Adipocyte (in vitro differentiated cells): ENCODE data around the gene AGBL4.

ENCODE experiments used
- DNase-seq: peaks from one replicate; pipeline ENCODE4 v3.0.0-alpha.2; 2015; ENCODE audit warnings: low read depth
- H3K27me3 ChIP-seq: replicated peaks from 2 replicates; pipeline ENCODE4 v1.7.0; 2013; ENCODE audit warnings: mild to moderate bottlenecking, low read length, moderate library complexity; ENCODE audit not compliant: control insufficient read depth, insufficient read depth
- H3K36me3 ChIP-seq: 2 replicates; pipeline ENCODE4 v1.7.0; 2013; ENCODE audit warnings: low read length, mild to moderate bottlenecking, moderate library complexity; ENCODE audit not compliant: control insufficient read depth, insufficient read depth, severe bottlenecking
- H3K4me1 ChIP-seq: 2 replicates; pipeline ENCODE4 v1.7.0; 2013; ENCODE audit warnings: mild to moderate bottlenecking, low read length, moderate library complexity; ENCODE audit not compliant: control insufficient read depth, insufficient read depth
- H3K4me3 ChIP-seq: 2 replicates; pipeline ENCODE4 v1.7.0; 2013; ENCODE audit warnings: mild to moderate bottlenecking, low read length, moderate library complexity
- H3K9ac ChIP-seq: 2 replicates; pipeline ENCODE4 v1.7.0; 2013; ENCODE audit warnings: mild to moderate bottlenecking, low read length, moderate library complexity
- H3K9me3 ChIP-seq: 2 replicates; pipeline ENCODE4 v1.7.0; 2013; ENCODE audit warnings: mild to moderate bottlenecking, low read length, moderate library complexity; ENCODE audit not compliant: control insufficient read depth

AGBL4 gene

DNA sequence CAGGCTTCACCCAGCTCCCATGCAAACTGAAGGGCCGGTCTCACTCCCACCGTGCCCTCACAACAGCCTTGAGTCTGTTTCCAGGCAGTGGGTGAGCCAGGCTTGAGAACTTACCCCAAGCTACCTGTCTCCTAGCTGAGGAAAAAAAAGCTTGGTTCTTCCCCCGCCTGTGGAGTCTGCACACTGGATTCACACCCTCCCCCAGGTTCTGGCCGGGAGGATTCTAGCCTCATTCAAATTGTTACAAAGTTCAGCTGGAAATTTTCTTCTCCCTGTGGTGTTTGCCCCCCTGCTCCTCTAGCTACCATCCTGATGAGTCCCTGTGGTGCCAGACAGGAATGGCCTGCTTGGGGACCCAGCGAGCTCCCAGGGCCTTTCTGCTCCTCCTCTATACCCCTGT lies 471.7 kb downstream of the AGBL4 start:
- Histone ChIP-seq H3K4me3 (no peak overlapping the region), H3K9ac (no peak overlapping the region), H3K36me3 (no peaks in the 10 kb centered on the region), H3K4me1 (no peaks in the 10 kb centered on the region), H3K27me3 (no peaks in the 10 kb centered on the region), H3K9me3 (no peaks in the 10 kb centered on the region)
- DNase-seq: no peak

DNA sequence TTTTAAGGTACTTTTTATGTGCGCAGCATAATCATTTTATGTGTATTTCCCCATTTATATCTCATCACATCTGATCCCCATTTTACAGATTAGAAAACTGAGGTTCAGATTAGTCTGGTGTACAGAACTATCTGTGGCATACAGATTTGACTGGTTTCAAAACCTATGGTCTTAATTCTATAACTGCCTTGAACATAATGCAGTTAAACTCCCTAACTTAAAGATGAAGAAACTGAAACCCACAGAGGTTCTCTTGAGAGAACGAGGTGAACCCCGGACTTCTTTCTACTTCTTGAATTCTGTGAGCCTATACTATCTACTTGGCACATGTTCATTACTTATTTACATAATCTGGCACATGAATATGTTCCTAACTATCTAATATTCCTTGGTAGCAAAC lies 479.1 kb downstream of the AGBL4 start:
- no peak for DNase-seq
- no peak overlapping the region for H3K9ac ChIP-seq
- H3K36me3 ChIP-seq: no peaks in the 10 kb centered on the region
- no peaks in the 10 kb centered on the region for H3K4me1 ChIP-seq
- peaks cover 6% of the 10 kb centered on the region for H3K9me3 ChIP-seq
- no peak overlapping the region for H3K4me3 ChIP-seq
- no peaks in the 10 kb centered on the region for H3K27me3 ChIP-seq

DNA sequence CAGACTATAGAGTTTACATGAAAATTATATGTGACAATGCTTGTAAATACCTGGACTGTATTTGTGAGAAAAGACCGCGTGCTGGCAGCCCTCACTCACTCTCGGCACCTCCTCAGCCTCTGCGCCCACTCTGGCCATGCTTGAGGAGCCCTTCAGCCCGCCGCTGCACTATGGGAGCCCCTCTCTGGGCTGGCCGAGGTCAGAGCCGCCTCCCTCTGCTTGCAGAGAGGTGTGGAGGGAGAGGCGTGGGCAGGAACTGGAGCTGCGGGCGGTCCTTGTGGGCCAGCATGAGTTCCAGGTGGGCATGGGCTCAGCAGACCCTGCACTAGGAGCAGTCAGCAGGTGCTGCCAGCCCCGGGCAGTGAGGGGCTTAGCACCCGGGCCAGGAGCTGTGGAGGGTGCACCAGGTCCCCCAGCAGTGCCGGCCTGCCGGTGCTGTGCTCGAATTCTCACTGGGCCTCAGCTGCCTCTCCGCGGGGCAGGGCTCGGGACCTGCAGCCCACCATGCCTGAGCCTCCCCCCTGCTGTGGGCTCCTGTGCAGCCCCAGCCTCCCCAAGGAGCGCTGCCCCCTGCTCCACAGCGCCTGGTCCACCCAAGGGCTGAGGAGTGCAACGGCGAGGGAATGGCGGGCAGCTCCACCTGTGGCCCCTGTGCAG lies 482.5 kb downstream of the AGBL4 start:
- H3K9ac ChIP-seq: no peak overlapping the region
- H3K36me3 ChIP-seq: no peaks in the 10 kb centered on the region
- H3K4me1 ChIP-seq: no peaks in the 10 kb centered on the region
- no peaks in the 10 kb centered on the region for H3K27me3 ChIP-seq
- peaks cover 6% of the 10 kb centered on the region for H3K9me3 ChIP-seq
- no peak for DNase-seq
- H3K4me3 ChIP-seq: no peak overlapping the region

DNA sequence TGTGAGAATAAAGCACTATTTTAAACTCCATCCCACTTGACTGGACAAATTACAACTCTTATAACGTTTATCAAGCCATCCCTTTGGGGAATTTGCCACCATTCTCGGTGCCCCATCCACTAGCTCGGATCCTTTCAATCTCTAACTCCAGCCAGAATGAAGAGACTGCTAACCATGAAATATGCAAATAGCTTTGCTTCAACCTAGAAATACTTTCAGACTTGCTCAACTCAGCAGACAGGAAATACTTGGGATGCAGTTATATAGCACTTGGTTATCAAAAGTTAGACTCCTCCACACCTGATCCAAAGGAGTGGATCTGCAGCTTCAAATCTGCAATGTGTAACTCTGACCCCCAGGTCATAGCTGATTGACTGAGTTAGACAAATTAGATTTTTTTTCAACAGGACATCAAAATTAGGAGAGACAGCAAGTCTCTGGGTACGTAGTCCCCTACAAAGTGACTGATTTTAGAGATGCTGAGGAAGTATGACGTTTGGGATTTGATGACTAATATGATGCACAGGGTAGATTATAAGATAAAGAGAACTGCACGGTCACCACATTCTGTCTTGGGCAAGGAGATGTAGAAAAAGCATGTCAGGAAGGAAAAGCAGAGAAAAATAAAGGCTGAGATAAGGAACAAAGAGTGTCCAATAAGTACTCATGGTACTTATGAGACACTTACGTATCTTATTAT lies 496.0 kb downstream of the AGBL4 start:
- Histone ChIP-seq H3K4me1 (no peaks in the 10 kb centered on the region), H3K36me3 (no peaks in the 10 kb centered on the region), H3K27me3 (no peaks in the 10 kb centered on the region), H3K9ac (no peak overlapping the region), H3K4me3 (no peak overlapping the region), H3K9me3 (no peaks in the 10 kb centered on the region)
- no peak for DNase-seq

DNA sequence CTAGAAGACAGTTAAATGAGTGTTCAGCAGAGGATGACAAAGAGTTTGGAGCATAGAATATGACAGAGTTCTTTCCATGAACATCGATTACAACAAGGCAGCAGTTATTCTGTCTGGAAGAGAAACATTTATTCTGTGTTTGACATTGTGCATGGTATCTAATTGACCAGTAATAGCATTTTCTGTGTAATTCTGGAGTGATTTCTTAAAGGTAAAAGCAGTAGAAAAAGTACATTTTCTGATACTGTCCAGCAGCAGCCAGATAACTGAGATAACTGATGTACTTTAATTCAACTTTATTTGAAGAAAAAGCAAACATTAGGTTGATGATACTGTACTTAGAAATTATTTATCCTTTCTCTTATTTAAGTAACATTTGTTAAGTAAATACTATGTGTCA lies 497.1 kb downstream of the AGBL4 start:
- Histone ChIP-seq H3K4me3 (no peak overlapping the region), H3K9ac (no peak overlapping the region), H3K36me3 (no peaks in the 10 kb centered on the region), H3K4me1 (no peaks in the 10 kb centered on the region), H3K9me3 (no peaks in the 10 kb centered on the region), H3K27me3 (no peaks in the 10 kb centered on the region)
- no peak for DNase-seq

DNA sequence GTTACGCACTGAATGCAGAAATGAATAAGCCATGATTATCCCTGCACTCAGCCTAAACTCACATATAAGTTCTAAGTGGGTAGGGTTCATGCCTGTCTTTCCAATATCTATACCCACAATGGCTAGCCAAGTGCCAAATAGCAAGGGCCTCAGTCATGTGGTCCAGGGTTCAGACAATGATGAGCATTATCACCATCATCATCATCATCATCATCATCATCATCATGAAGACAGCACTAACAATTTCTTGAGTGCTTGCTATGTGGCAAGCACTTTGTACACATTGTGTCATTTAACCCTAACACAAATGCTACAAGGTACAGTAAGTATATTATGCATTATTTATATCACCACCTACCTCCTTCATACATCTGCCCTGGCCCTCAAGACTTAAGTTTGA lies 500.0 kb downstream of the AGBL4 start:
- Histone ChIP-seq H3K36me3 (no peaks in the 10 kb centered on the region), H3K9me3 (no peaks in the 10 kb centered on the region), H3K9ac (no peak overlapping the region), H3K27me3 (no peaks in the 10 kb centered on the region), H3K4me3 (no peak overlapping the region), H3K4me1 (no peaks in the 10 kb centered on the region)
- no peak for DNase-seq

DNA sequence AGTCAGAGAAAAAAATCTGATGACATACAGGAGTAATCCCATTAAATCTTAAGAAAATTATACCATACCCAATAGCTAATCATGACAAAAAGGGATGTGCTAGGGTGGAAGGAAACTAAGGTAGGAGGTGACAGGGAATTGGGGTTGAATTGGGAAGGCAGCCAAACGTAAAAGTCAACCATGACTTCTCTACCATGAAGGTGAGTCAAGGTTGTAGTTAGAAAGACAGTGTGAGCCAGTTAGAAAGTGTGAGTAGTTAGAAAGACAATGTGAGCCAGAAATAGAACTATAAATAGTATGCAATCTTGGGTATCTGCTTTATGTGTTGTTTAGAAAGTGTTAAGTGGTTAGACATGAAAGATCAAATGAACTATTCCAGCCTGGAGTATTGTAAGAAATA lies 556.8 kb downstream of the AGBL4 start:
- H3K9me3 ChIP-seq: peaks cover 4% of the 10 kb centered on the region
- no peak overlapping the region for H3K9ac ChIP-seq

DNA sequence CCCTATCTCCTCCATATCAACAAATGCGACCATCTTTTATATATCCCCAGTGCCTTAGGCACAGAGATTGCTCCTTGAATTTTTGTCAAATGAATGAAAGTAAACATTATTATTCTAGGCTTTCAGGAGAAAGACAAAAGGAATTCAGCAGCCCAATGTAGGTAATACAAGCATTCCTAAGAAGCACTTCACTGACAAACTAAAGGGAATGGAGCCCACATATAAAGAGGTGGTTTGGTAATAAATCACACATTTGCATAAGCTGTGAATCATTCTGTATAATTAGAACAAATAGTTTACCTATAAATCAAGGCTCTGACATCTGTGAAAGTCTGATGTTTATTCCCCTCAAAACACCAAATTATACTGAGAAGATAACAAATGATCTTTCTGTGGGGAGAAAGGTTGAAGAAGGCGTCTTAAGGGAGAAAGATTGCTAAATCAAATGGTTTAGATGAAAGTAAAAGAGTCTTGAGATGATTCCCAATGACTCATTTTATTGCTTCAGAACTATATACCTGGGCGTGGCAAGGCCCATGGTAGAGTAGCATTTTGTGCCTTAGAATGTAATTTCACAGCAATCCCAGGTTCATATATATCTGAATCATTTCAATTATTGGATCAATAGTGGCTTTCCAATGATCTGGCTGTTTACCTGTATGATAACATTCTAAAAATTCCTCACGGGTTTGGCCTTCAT lies 558.1 kb downstream of the AGBL4 start:
- Histone ChIP-seq H3K4me1 (no peaks in the 10 kb centered on the region), H3K4me3 (no peak overlapping the region)

More for the DNA sequence above, 556.8 kb downstream of the AGBL4 start:
- no peaks in the 10 kb centered on the region for H3K4me1 ChIP-seq
- H3K27me3 ChIP-seq: no peaks in the 10 kb centered on the region
- no peak for DNase-seq
- H3K4me3 ChIP-seq: no peak overlapping the region
- H3K36me3 ChIP-seq: no peaks in the 10 kb centered on the region

DNA sequence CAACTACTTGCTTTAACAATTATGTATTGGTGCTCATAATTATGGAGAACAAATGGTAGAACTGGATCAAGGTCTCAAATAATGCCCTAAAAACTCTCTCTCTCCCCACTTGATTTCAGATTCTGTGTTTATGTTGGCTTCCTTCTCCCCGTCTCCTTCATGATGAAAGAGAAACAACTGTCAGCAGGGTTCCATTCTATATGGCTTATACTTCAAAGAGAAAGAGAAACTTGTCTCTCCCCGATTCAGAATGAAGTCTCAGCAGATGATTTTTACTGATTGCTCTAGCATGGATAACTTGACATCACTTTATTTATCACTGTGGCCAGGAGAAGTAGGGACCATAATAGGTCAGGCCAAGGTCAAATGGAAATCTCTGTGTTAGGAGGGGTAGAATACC lies 575.6 kb downstream of the AGBL4 start:
- peaks cover 6% of the 10 kb centered on the region for H3K9me3 ChIP-seq
- H3K4me3 ChIP-seq: no peak overlapping the region
- H3K4me1 ChIP-seq: no peaks in the 10 kb centered on the region
- no peaks in the 10 kb centered on the region for H3K27me3 ChIP-seq
- no peak overlapping the region for H3K9ac ChIP-seq
- no peaks in the 10 kb centered on the region for H3K36me3 ChIP-seq
- DNase-seq: no peak

More for the DNA sequence above, 558.1 kb downstream of the AGBL4 start:
- Histone ChIP-seq H3K9ac (no peak overlapping the region), H3K36me3 (no peaks in the 10 kb centered on the region), H3K27me3 (no peaks in the 10 kb centered on the region), H3K9me3 (peaks cover 4% of the 10 kb centered on the region)
- DNase-seq: no peak

DNA sequence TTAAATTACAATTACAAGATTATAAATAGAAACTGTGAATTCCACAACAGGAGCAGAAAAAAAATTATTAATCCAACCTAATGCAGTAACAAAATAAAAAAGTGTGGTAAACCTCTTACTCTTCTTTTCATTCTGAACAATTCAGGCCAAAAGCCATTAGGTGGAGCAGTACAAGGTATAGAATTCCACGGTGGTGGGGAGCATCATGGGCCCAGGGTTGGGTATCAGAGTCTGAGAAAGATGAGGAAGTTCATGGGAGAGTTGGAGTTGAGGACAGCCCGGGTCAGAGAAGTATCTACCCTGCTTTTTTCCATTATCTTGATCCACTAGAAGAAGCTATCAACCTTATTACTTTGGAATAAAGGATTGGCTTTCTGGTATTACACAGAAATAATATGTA lies 586.9 kb downstream of the AGBL4 start:
- DNase-seq: no peak
- Histone ChIP-seq H3K4me1 (no peaks in the 10 kb centered on the region), H3K9me3 (peaks cover 24% of the 10 kb centered on the region), H3K27me3 (no peaks in the 10 kb centered on the region), H3K9ac (no peak overlapping the region), H3K4me3 (no peak overlapping the region), H3K36me3 (no peaks in the 10 kb centered on the region)

DNA sequence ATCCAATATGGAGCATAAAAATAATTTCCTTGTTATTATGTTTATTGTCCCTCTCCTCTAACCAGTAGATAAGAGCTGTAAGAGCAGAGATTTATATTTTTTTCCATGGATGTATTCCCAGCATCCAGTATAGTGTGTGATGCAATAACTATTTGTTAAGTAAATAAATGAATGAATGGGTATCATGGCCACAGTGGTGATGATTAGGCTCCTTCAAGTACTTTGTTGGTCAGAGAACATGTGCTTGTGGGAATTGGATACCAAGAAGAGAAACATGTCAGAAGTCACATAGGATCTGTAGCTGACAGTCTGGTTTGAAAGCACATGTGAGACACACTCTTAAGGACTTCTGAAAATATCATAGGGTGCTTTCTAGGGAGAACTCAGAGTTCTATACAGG lies 588.5 kb downstream of the AGBL4 start:
- no peak for DNase-seq
- Histone ChIP-seq H3K9me3 (peaks cover 9% of the 10 kb centered on the region), H3K4me1 (no peaks in the 10 kb centered on the region)

More for the DNA sequence above, 588.5 kb downstream of the AGBL4 start:
- Histone ChIP-seq H3K9ac (no peak overlapping the region), H3K27me3 (no peaks in the 10 kb centered on the region), H3K4me3 (no peak overlapping the region), H3K36me3 (no peaks in the 10 kb centered on the region)
